Ovary (tissue), 9 donors: ENCODE data around the gene KLHL1. TPM values are rescaled to one million over a fixed set of nuclear protein-coding genes. Genes with fewer than 3 reads are reported as not detected.

Experiments
- DNase-seq, 5 donors: peaks; one replicate each; pipeline ENCODE4 v3.0.0-alpha.2; 2019 to 2020
- H3K27ac ChIP-seq, 2 donors: fragments of 200-600 bp; one replicate each; pipeline versions ENCODE4 v1.5.1 to v1.8.0; 2019 to 2022
- H3K27me3 ChIP-seq: fragments of 200-600 bp; one replicate; pipeline ENCODE4 v1.8.0; 2022
- H3K36me3 ChIP-seq: fragments of 200-600 bp; sonication (generic); one replicate; pipeline ENCODE4 v1.5.1; 2019
- H3K4me1 ChIP-seq: one replicate; pipeline ENCODE4 v1.8.1; 2013; ENCODE audit warnings: mild to moderate bottlenecking, moderate library complexity; ENCODE audit not compliant: insufficient read depth
- H3K4me3 ChIP-seq: fragments of 200-600 bp; sonication (generic); one replicate; pipeline ENCODE4 v1.5.1; 2017
- H3K9me3 ChIP-seq, 2 donors: fragments of 200-600 bp in 1 of 2; sonication (generic) in 1 of 2; one replicate each; pipeline versions ENCODE4 v1.5.1 to v1.8.1; 2013 to 2019; ENCODE audit warnings: mild to moderate bottlenecking in 1 of 2, moderate library complexity in 1 of 2
- CTCF ChIP-seq, 3 donors: fragments of 450-650 bp in 2 of 3; fragments of 200-600 bp in 1 of 3; IDR thresholded peaks; one replicate each; pipeline versions ENCODE4 v1.5.1 to v1.8.0; 2016 to 2022; ENCODE audit warnings: antibody characterized with exemption in 3 of 3, mild to moderate bottlenecking in 1 of 3
- EP300 ChIP-seq: sonication (generic); formaldehyde crosslinking; IDR thresholded peaks from one replicate; pipeline ENCODE4 v1.6.1; 2017; ENCODE audit warnings: antibody characterized with exemption
- POLR2A ChIP-seq: fragments of 450-650 bp; IDR thresholded peaks from one replicate; pipeline ENCODE4 v1.6.1; 2017; ENCODE audit warnings: antibody characterized with exemption, mild to moderate bottlenecking, moderate library complexity
- WGBS, 3 donors: extraction: QIAGEN DNeasy Blood & Tissue Kit in 1 of 3; methylation state at CpG; one replicate each; pipeline versions ENCODE4 v1.1.5 to v1.1.7; 2013 to 2017; 5-methylcytosine and 5-hydroxymethylcytosine counted together
- intact Hi-C, 4 donors: fragments of 100-400 bp; cut with DNase I; formaldehyde crosslinking; loops; one replicate each; pipeline versions ENCODE4 v1.11.0 to v1.15.1; 2022 to 2023
- polyA plus RNA-seq, 2 donors: library from polyadenylated mRNA; stranded (reverse); fragments of 200-250 nt in 1 of 2; fragments of 350-450 nt in 1 of 2; fragmentation: Illumina TruSeq in 1 of 2; extraction: RNeasy Lipid Tissue Mini Kit (QIAGEN cat#74804) in 1 of 2; gene quantifications; one replicate each; pipeline ENCODE4 v1.2.3, GENCODE V29; 2013 to 2014
- total RNA-seq, 7 donors: library from RNA; depleted of rRNA in 2 of 7; stranded (reverse); fragments of >200 nt in 2 of 7; fragmentation: NEBNext Ultra II Directional in 3 of 7; extraction: Animal tissue kit (Norgen Biotek cat#: 25700) in 3 of 7; gene quantifications; one replicate each; pipeline versions ENCODE4 v1.1.0 to v1.2.4, GENCODE V29; 2016 to 2023
- donor health status: DM: no; HTN: no; CAD: no; lungs with moderate emphysema.
- donor health status: DM: no; HTN: no; CAD: no.
- donor health status: Bipolar disorder and iron deficiency.
- donor health status: DM: yes; HTN: yes; CAD: no.
- donor health status: DM: no; HTN: no; CAD: no.
- donor health status: DM: yes; HTN: yes; CAD: no.

KLHL1 gene
- total and polyA plus RNA-seq, 9 donors, result not detected

DNA sequence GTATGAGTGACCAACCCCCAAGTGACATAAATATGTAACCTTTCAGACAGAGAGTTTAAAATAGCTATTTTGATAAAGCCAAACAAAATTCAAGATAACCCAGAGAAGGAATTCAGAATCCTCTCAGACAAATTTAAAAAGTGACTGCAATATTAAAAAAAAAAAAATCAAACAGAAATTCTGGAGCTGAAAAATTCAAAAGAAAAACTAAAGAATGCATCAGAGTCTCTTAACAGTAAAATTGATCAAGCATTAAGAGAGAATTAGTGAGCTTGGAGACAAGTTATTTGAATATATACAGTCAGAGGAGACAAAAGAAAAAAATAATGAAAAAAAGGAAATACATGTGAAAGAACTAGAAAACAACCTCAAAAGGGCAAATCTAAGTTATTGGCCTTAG lies 53.7 kb downstream of the KLHL1 start:
- H3K27ac ChIP-seq, result no peak overlapping the region
- no peak for DNase-seq
- intact Hi-C loops, result no loop called here
- no peaks in the 10 kb centered on the region for H3K9me3 ChIP-seq
- no peaks in the 10 kb centered on the region for H3K36me3 ChIP-seq
- H3K4me1 ChIP-seq, result no peaks in the 10 kb centered on the region
- no peaks in the 10 kb centered on the region for H3K27me3 ChIP-seq
- TF ChIP-seq EP300 (no peak), CTCF (IDR thresholded peaks at IDR 0.05) (no peak), POLR2A (no peak)
- no peak overlapping the region for H3K4me3 ChIP-seq

DNA sequence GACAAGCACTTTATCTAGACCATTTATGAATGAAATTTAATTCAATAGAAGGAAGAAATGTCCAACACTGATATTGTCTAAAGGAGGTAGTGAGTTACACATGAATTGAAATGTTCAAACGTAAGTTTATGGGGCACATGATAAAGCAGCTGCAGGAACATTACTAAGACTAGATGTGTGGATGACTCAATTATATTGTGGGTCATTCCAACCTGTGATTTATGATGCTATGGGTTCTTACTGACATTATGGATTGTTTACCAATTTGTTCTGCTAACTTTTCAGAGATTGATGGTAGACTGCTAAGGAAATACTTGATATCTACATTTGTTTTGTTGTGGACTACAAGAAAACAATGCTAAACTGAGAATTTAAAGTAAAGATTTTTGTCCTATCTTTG lies 56.7 kb downstream of the KLHL1 start:
- Histone ChIP-seq H3K9me3 (no peaks in the 10 kb centered on the region), H3K27me3 (no peaks in the 10 kb centered on the region), H3K4me3 (no peak overlapping the region), H3K4me1 (no peaks in the 10 kb centered on the region), H3K27ac (no peak overlapping the region), H3K36me3 (no peaks in the 10 kb centered on the region)
- intact Hi-C loops, result no loop called here
- WGBS, 3 donors, result 56 to 65% (median 58%) methylated on average over 1 of the region's 1 CpG
- DNase-seq, result no peak
- TF ChIP-seq EP300, result no peak
- no peak for TF ChIP-seq CTCF (IDR thresholded peaks at IDR 0.05)
- TF ChIP-seq POLR2A, result no peak

DNA sequence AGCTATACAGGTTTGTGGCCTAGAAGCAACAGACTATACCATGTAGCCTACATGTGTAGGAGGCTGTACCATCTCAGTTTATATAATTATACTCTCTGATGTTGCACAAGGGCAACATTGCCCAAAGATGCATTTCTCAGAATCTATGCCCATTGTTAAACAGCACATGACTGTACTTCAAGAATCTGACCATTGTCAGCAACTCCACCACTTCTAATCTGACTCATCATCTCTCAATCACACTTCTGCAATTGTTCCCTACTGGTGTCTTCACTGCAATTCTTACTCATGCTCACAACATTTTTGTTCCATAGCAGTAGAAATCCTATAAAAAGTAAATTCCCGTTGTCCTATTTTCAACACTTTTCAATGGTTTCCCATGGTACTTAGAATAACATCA lies 64.6 kb downstream of the KLHL1 start:
- TF ChIP-seq EP300, result no peak
- no peak for TF ChIP-seq CTCF (IDR thresholded peaks at IDR 0.05)
- no peak for TF ChIP-seq POLR2A
- Histone ChIP-seq H3K4me1 (no peaks in the 10 kb centered on the region), H3K9me3 (no peaks in the 10 kb centered on the region), H3K4me3 (no peak overlapping the region), H3K36me3 (no peaks in the 10 kb centered on the region), H3K27me3 (no peaks in the 10 kb centered on the region), H3K27ac (no peak overlapping the region)
- DNase-seq, result no peak
- intact Hi-C loops, result no loop called here
- 86 to 91% (median 88%) methylated on average over 1 of the region's 1 CpG for WGBS, 3 donors

- Histone ChIP-seq H3K27ac (no peak overlapping the region), H3K36me3 (no peaks in the 10 kb centered on the region), H3K27me3 (no peaks in the 10 kb centered on the region), H3K4me3 (no peak overlapping the region), H3K4me1 (no peaks in the 10 kb centered on the region), H3K9me3 (no peaks in the 10 kb centered on the region)
- intact Hi-C loops, result no loop called here
- WGBS, 3 donors, result 74 to 79% (median 76%) methylated on average over 4 of the region's 4 CpGs
- no peak for DNase-seq
- no peak for TF ChIP-seq EP300
- no peak for TF ChIP-seq POLR2A
- TF ChIP-seq CTCF (IDR thresholded peaks at IDR 0.05), result no peak
Observed at GRCh38 chr13:70042193-70042592, 66.1 kb downstream of the KLHL1 start.

DNA sequence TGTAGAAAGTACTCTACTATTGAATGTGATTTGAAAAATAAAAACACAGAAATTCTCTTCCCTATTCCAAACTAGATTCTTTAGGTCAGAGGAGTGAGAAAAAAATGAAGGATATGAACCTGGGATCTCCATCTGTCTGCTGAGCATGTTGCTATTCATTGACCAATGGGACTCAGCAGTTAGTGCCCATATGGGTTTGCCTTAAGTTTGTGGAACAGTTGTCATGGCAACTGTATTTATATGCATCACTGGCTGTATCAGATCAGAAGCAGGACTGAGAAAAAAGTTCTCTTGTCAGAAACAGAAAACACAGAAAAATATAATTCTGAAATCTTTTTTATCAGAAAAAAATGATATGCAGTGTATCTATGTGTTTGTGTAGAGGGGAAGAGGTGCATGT lies 74.0 kb downstream of the KLHL1 start:
- H3K9me3 ChIP-seq, result no peaks in the 10 kb centered on the region
- no peaks in the 10 kb centered on the region for H3K4me1 ChIP-seq
- intact Hi-C loops, result no loop called here
- H3K27me3 ChIP-seq, result no peaks in the 10 kb centered on the region
- no peak for TF ChIP-seq EP300
- TF ChIP-seq POLR2A, result no peak
- TF ChIP-seq CTCF (IDR thresholded peaks at IDR 0.05), result no peak
- DNase-seq, result no peak
- no peaks in the 10 kb centered on the region for H3K36me3 ChIP-seq
- no peak overlapping the region for H3K27ac ChIP-seq
- no peak overlapping the region for H3K4me3 ChIP-seq
